HG03025 (cell line): ENCODE data around the gene ECM1.

Experiments
- ATAC-seq: cut with Tn5 transposase; IDR thresholded peaks from one replicate; pipeline ENCODE4 v1.9.1; 2021; ENCODE audit warnings: mild to moderate bottlenecking, moderate library complexity; ENCODE audit not compliant: unreplicated experiment, low FRiP score

Gene ECM1

DNA sequence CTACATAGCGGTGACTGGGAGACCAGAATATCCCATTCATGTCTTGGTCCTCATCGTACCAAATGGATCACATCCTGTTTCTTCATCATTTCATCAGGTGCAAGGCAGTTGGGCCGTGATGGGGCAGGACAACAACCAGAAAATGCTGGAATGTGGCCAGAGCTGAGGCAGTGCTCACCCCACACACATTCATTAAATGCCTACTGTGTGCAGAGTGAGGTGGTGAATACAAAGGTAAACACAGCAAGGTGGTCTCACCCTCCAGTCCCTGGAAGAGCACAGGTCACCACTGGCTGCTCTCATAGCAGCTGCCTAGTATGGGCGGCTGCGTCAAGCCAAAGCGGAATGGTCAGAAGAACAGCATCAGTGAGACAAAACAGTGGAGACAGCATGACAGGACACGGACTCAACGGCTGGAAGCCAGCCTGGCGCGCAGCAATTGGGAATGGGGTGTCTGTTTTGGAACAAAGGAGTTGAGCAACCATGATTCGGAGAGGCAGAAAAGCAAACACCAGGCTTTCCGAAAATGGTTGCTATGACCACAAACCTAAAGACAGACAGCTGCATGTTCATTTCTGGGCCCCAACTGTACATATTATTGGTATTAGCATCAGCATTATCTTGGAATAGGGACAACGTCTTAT lies 35.7 kb downstream of the ECM1 start:
- no peak for ATAC-seq

DNA sequence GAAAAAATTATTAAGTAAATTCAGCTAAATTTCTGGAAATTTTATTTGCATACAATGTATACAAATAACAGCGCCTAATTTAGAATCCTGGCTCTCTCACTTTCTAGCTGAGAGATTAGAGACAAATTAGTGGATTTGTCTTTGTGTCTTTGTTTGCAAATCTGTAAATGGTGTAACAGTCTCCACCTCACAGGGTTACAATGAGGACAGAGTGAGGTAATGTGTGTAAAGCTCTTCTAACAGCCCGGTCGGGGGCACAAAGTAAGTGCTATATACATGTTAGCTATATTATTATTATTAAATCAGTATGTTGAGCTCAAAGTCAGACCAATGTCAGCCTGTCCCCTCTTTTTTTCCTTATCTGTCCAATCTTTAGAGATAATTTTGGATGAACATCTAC lies 36.3 kb downstream of the ECM1 start:
- no peak for ATAC-seq

DNA sequence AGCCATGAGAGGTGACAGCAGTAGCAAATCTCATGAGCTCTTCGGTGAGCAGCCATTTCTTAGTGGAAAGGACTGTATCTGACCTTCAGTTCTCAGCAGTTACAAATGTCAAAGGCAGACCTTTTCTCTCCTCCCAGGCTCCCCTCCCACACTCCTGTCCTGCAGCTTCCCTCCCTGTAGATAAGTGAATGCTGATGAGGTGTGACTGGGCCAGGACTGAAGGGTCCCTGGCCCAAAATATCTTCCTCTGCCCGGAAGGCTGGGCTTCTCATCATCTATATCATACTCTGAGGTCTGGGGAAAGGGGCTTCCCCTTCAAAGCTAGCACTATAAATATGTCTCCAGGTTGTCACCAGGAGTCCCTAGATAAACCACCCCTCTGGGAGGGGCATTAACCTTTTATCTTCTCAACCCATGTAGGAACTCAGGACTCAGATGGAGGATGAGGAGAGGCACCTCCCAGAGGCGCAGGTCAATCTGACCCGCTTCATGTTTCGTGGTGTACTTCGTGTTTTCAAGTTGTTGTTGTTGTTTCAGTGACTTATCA lies 37.6 kb downstream of the ECM1 start:
- no peak for ATAC-seq

DNA sequence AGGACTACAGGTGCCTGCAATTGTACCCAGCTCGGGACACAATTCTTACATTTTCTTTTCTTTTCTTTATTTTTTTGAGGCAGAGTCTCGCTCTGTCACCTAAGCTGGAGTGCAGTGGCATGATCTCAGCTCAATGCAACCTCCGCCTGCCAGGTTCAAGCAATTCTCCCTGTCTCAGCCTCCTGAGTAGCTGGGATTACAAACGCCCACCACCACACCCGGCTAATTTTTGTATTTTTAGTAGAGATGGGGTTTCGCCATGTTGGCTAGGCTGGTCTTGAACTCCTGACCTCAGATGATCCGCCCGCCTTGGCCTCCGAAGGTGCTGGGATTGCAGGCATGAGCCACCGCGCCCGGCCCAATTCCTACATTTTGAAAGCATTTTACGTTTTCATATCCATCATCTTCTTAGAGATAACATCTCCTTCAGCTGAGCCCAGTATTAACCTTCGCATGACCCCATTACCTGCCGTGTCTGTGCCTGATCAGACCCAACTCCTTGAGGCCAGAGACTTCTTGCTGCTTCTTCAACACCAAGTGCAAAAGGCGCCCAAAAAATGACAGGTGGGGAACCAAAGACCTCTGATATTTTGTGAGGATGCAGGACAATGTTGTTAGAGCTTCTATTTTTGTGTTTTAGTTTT lies 38.5 kb downstream of the ECM1 start:
- ATAC-seq = no peak

DNA sequence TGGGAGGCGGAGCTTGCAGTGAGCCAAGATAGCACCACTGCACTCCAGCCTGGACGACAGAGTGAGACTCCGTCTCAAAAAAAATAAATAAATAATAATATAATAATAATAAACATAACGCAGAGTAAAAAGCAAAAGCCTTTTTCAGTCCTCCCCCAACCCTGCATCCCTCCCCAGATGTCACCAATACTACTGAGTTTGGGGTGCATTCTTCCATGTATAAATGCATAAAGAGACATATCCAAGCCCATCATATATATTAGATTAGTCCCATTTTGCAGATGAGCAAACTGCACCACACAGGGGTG lies 40.4 kb downstream of the ECM1 start:
- ATAC-seq = no peak

DNA sequence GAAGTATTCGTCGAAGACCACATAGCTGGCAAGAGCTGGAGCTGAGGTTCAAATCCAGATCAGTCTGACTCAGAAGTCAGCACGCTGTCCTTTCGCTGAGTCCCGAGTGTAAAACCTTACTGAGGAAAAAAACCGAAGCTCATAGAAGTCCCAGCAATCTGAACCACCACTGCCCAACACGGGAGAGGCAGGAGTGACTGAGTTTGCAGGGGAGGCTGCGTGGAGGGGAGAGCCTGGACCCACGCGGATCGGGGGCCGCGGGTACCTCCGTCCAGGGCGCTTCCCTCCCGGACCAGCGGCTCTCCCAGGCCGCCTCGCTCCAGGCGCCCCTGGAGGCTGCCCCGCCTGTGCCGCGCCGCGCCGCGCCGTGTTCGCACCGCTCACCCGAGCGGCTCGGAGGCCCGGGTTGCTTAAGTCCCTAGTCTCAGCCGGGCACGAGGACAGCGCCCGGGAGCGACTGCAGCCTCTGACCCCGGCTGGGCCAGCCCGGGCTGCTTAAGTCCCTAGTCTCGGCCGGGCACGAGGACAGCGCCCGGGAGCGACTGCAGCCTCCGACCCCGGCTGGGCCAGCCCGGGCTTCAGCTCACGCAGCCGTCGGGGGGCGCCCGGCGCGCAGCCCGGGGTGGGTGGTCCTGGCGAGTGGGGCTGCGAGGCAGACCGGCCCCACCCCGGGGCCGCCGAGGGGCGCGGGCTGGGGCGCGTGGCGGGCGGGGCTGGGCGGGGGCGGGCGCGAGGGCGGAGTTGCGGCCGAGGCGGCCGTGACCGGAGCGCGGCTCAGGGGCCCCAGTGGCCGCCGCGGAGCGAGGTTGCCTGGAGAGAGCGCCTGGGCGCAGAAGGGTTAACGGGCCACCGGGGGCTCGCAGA lies 41.0 kb downstream of the ECM1 start, which contains the start of gene ADAMTSL4:
Gene ADAMTSL4, plus strand, starts transcription at position 777 of the 864 bp plus-strand sequence. CDS start 2,881 bp downstream, outside the sequence.
- no peak for ATAC-seq

DNA sequence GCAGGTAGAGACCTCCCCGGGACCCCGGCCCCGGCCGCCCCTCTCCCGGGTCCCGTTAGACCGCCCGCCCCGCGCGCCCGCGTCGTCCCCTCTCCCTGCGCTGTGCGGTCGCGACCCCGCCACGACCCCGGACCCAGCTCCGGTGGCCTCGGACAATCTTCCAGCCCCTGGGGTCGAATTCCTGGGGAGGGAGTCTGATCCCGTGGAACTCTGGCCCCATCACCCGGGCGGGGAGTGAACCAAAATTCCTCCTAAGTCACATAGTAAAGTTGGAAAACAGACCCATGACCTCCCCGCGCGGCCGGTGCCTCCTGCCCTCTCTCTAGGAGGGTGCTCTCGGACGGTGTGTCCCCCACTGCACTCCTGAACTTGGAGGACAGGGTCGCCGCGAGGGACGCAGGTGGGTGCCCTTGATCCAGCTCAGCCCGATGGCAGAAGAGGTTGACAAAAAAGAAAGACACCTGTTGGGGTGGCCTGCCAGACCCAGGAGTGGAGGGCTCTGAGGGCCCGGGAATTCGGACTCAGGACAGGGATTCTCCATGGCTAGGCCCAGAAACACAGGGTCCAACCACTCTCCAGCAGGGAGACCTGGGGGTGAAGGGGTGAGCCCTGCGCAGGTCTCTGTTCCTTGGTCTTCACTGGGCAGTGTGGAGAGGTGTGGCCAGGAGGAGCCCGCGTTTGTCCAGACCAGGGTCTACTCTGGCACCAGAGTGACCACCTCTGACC lies 41.8 kb downstream of the ECM1 start:
- no peak for ATAC-seq

DNA sequence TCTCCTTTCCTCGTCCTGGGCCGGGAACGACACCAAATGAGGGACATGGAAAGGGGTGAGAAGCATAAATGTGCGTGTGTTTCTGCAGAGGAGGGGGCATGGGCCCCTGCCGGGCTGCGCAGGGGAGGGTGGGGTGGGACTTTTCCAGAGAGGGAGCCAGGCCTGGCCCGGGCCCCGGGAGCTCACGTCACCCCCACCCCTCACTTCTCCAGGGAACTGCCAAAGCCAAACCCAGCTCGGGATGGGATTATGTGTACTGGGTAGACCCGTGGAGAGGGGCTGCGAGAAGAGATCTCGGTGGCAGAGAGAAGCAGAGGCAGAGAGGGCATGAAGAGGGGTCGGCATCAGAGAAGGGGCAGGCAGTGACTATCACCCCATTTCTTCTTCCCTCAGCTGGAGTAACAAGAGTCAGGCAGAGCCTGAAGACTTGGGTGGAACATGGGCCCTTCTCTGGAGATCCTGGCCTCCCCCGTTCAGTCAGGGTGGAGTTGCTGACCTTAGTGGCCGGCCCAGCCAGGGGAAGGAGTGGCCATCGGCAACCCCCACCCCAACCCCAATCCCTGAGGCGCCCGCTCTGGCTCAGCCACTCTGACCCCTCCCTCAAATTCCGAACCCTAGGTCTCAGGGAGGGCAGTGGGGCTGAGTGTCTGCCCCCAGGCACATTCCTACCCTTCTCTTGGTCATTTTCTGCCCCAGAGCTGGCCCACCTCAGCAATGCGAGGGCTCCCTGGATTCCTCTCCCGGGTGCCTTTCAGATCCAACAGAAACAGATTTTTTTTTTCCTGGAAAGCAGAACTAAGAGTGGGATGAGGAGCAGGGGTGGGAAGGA lies 42.5 kb downstream of the ECM1 start:
- ATAC-seq = no peak

DNA sequence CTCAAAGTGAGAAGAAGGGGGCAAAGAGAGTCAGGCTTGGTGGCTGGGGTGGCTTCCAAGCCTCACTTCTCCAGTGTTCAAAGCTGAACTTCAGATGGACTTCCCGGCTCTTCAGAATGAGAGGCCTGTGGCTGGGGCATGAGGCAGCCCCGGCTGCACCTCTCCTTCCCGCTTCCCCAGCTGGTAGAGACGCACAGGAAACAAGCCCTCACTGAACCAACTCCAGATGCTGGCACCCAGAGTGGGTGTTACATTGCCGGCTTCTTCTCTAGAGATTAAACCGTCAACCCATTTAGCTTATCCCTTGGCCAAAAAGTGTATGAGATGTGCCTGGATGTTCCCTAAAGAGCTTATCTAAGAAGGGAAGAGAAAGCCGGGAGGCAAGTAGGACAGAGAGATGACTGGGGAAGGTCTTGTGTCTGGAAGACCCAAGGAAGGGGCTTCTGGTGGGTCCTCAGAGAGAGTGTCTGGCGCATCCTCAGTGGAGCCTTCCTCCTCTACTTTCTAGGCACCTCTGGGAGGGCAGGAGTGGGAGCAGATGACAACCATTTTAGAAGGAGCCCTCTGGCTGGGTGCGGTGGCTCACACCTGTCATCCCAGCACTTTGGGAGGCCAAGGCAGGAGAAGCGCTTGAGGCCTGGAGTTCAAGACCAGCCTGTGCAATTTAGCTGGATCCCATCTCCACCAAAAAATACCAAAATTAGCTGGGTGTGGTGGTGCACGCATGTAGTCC lies 43.3 kb downstream of the ECM1 start:
- no peak for ATAC-seq

DNA sequence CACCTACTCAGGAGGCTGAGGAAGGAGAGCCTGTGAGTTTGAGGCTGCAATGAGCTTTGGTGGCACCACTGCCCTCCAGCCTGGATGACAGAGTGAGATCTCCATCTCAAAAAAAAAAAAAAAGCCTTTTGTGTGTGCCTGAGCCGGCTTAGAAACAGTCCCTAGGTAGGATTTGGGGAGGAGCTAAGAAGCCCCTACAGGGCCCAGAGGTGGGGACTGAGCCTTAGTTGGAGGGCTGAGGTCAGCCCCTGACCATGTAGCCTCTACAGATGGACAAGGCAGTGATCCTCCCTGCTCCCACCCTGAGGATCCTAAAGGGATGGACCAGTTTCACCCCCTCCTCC lies 43.8 kb downstream of the ECM1 start:
- ATAC-seq = no peak

DNA sequence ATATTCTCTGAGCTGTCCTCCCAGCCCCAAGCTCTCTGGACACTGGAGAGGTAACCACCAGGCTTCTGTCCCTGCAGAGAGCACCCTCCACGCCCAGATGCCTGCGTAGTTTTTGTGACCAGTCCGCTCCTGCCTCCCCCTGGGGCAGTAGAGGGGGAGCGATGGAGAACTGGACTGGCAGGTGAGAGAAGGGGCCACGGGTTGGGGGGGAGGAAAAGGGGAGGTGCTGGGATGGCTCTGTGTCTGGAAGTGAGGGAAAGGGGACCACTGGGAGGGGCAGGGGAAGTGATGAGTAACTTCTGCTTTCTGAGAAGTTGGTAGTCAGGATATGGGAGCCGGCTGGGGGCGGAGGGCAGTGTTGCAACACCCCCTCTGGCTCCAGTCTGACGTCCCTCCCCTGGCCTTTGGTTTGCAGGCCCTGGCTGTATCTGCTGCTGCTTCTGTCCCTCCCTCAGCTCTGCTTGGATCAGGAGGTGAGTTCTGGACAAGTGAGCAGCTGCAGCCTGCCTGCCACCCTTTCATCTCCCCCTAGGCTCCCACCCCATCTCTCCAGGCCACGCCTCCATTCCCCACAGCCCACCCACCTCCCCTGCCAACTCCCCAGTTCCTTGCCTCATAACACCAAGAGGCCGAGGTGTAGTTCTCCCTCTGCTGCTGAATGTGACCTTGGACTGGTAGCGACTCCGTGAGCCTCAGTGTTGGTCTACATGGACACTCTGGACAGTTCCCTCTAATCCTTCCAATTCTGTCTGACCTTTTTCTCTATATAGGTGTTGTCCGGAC lies 44.4 kb downstream of the ECM1 start:
- no peak for ATAC-seq

DNA sequence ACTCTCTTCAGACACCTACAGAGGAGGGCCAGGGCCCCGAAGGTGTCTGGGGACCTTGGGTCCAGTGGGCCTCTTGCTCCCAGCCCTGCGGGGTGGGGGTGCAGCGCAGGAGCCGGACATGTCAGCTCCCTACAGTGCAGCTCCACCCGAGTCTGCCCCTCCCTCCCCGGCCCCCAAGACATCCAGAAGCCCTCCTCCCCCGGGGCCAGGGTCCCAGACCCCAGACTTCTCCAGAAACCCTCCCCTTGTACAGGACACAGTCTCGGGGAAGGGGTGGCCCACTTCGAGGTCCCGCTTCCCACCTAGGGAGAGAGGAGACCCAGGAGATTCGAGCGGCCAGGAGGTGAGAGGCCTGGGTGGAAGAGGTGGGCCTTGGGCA lies 45.0 kb downstream of the ECM1 start:
- ATAC-seq = no peak

DNA sequence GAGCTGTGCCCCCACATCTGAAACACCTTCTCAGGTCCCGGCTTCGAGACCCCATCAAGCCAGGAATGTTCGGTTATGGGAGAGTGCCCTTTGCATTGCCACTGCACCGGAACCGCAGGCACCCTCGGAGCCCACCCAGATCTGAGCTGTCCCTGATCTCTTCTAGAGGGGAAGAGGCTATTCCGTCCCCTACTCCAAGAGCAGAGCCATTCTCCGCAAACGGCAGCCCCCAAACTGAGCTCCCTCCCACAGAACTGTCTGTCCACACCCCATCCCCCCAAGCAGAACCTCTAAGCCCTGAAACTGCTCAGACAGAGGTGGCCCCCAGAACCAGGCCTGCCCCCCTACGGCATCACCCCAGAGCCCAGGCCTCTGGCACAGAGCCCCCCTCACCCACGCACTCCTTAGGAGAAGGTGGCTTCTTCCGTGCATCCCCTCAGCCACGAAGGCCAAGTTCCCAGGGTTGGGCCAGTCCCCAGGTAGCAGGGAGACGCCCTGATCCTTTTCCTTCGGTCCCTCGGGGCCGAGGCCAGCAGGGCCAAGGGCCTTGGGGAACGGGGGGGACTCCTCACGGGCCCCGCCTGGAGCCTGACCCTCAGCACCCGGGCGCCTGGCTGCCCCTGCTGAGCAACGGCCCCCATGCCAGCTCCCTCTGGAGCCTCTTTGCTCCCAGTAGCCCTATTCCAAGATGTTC lies 45.6 kb downstream of the ECM1 start:
- ATAC-seq = no peak

DNA sequence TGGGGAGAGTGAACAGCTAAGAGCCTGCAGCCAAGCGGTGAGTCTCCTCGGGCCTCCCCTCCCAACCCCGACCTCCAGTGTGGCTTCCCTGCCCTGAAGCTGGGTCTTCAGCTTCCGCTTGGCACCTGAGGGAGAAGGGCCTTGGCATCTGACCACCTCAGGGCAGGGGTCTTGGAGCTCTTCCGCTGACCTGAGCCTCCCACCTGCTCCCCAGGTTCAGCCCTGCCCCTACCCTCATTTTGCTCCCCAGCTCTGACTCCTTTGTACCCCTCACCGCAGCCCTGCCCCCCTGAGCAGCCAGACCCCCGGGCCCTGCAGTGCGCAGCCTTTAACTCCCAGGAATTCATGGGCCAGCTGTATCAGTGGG lies 46.2 kb downstream of the ECM1 start:
- ATAC-seq = no peak

DNA sequence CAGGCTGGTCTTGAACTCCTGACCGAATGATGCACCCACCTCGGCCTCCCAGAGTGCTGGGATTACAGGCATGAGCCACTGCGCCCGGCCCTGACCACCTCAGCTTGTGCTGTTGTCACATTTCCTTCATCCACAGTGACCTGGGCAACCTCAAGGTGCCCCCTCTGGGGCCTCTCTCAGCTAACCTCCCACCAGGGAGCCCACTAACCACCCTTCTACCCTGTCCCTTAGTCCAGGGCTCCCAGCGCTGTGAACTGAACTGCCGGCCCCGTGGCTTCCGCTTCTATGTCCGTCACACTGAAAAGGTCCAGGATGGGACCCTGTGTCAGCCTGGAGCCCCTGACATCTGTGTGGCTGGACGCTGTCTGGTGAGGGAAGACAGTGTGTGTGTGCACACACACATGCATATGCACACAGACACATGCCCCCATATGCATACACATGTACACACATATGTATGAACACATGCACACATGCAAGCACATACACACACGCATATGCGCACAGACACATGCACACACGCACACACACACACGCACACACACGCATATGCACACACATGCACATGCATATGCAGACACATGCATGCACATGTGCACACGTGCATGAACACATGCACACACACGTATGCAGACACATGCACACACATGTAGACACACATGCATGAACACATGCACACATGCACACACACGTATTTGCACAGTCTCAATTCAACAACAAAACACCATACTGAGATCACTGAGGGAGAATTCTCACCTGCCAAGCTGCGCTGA lies 47.5 kb downstream of the ECM1 start:
- no peak for ATAC-seq

DNA sequence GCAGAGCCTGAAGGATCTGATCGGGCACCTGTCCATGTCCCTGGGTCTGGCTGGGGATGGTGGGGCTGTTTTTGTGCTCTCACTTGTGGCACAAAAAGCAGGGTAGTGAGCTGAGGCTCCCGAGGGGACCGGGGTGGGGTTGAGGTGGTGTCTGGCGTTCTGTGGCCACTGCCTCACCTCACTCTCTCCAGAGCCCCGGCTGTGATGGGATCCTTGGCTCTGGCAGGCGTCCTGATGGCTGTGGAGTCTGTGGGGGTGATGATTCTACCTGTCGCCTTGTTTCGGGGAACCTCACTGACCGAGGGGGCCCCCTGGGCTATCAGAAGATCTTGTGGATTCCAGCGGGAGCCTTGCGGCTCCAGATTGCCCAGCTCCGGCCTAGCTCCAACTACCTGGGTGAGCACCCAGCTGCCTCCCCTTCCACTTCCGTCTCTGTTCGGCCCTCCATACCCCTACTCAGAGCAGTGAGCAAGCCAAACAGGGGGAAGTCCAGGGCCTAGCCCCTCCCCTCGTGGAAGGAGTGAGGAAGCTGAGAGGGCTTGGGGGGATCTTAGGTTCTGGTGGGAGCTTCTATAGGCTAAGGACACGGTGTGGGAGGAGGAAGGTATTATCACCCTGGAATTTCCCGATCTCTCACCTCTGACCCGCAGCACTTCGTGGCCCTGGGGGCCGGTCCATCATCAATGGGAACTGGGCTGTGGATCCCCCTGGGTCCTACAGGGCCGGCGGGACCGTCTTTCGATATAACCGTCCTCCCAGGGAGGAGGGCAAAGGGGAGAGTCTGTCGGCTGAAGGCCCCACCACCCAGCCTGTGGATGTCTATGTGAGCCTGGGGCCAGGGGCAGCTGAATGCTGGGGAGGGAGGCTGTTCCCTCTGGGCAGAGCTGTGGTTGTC lies 48.3 kb downstream of the ECM1 start:
- ATAC-seq = no peak
